Breast epithelium (tissue), 4 donors: ENCODE results near the gene KCNQ5. TPM values are rescaled to one million over a fixed set of nuclear protein-coding genes. Genes with fewer than 3 reads are reported as not detected.
A peak's percentile ranks its signal among the peaks of the same experiment; 100 is the strongest.

ENCODE experiments used
- DNase-seq, 2 donors: peaks; one replicate each; pipeline ENCODE4 v3.0.0-alpha.2; 2019; ENCODE audit warnings: low spot score in 2 of 2
- H3K27ac ChIP-seq, 2 donors: fragments of 200-600 bp; sonication (generic) in 1 of 2; one replicate each; pipeline ENCODE4 v1.5.1; 2016 to 2019; ENCODE audit warnings: mild to moderate bottlenecking in 1 of 2
- H3K27me3 ChIP-seq, 2 donors: fragments of 200-600 bp; sonication (generic) in 1 of 2; one replicate each; pipeline versions ENCODE4 v1.5.1 to v1.6.0; 2017 to 2019; ENCODE audit warnings: control low read depth in 1 of 2, mild to moderate bottlenecking in 1 of 2
- H3K36me3 ChIP-seq: fragments of 200-600 bp; one replicate; pipeline ENCODE4 v1.5.1; 2019
- H3K4me1 ChIP-seq, 2 donors: fragments of 200-600 bp; sonication (generic); one replicate each; pipeline ENCODE4 v1.5.1; 2016 to 2019; ENCODE audit warnings: control low read depth in 1 of 2
- H3K4me3 ChIP-seq, 3 donors: fragments of 200-600 bp; sonication (generic); 1 replicate in 2 of 3; 2 replicates in 1 of 3; pipeline ENCODE4 v1.5.1; 2016 to 2019; ENCODE audit warnings: mild to moderate bottlenecking in 3 of 3, moderate library complexity in 2 of 3
- H3K9me3 ChIP-seq, 2 donors: fragments of 200-600 bp; sonication (generic) in 1 of 2; one replicate each; pipeline ENCODE4 v1.5.1; 2016 to 2019; ENCODE audit warnings: control low read depth in 1 of 2
- POLR2A ChIP-seq: fragments of 450-650 bp; IDR thresholded peaks from one replicate; pipeline ENCODE4 v1.6.1; 2016; ENCODE audit warnings: antibody characterized with exemption, mild to moderate bottlenecking, moderate library complexity
- POLR2AphosphoS5 ChIP-seq, 3 donors: sonication (generic); formaldehyde crosslinking; IDR thresholded peaks; one replicate each; pipeline ENCODE4 v1.6.1; 2017; ENCODE audit warnings: antibody characterized with exemption in 3 of 3
- intact Hi-C: fragments of 100-400 bp; cut with DNase I; formaldehyde crosslinking; loops from one replicate; pipeline ENCODE4 v1.15.1; 2023; ENCODE audit warnings: low total_unique reads
- total RNA-seq, 3 donors: library from RNA; depleted of rRNA; stranded (reverse); fragments of >200 nt; gene quantifications; one replicate each; pipeline ENCODE4 v1.1.0, GENCODE V29; 2016
- TF ChIP-seq, protein P1 (sequence below), 3 donors: fragments of 450-650 bp; IDR thresholded peaks; one replicate each; pipeline ENCODE4 v1.5.1; 2016 to 2017; ENCODE audit warnings: antibody characterized with exemption in 3 of 3, mild to moderate bottlenecking in 3 of 3, moderate library complexity in 3 of 3

The KCNQ5 gene
- total RNA-seq, 3 donors from 2014 or later, result 0.16 to 1.0 (median 0.33) TPM

DNA sequence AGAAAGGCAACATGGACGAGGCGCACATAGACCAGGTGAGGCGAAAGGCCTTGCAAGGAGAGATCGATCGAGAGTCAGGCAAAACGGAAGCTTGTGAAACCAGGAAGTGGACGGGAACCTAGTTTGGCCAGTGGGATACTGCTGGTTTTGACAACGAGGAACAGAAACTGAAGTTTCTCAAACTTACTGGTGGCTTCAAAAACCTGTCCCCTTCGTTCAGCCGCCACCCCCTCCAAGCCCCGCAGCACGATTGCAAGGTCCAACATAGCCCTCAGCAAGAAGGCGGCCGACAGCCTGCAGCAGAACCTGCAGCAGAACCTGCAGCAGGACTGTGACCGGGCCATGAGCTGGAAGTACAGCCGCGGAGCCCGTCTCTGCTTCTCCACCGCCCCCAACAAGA is 365.4 kb downstream of the KCNQ5 start:
- intact Hi-C loops, result no loop called here
- DNase-seq, result no peak
- H3K9me3 ChIP-seq, result no peaks in the 10 kb centered on the region
- H3K27ac ChIP-seq, result no peak overlapping the region
- H3K36me3 ChIP-seq, result no peaks in the 10 kb centered on the region
- no peaks in the 10 kb centered on the region for H3K4me1 ChIP-seq
- H3K4me3 ChIP-seq, result no peak overlapping the region
- H3K27me3 ChIP-seq, result no peaks in the 10 kb centered on the region
- TF ChIP-seq POLR2A (no peak), POLR2AphosphoS5 (IDR thresholded peaks at IDR 0.05) (no peak)
- TF ChIP-seq, protein P1, sequence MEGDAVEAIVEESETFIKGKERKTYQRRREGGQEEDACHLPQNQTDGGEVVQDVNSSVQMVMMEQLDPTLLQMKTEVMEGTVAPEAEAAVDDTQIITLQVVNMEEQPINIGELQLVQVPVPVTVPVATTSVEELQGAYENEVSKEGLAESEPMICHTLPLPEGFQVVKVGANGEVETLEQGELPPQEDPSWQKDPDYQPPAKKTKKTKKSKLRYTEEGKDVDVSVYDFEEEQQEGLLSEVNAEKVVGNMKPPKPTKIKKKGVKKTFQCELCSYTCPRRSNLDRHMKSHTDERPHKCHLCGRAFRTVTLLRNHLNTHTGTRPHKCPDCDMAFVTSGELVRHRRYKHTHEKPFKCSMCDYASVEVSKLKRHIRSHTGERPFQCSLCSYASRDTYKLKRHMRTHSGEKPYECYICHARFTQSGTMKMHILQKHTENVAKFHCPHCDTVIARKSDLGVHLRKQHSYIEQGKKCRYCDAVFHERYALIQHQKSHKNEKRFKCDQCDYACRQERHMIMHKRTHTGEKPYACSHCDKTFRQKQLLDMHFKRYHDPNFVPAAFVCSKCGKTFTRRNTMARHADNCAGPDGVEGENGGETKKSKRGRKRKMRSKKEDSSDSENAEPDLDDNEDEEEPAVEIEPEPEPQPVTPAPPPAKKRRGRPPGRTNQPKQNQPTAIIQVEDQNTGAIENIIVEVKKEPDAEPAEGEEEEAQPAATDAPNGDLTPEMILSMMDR (IDR thresholded peaks at IDR 0.05), result no peak

DNA sequence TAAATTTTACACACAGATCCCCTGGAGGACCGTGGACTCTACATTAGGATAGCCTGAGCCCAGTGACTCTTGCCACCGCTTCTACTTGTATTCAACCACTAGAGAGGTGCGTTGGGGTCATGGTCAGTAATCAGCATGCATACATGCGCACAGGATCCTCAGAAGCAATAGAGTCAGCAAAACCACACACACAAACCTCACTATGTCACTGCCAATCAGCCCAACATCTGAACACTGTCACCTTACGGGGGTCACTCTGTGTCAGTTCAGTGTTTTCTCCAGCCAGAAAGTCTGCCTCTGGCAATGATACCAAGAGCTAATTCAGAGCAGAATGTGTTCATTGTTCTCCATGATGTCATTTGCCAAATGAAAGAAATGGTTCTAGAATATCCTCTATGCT is 378.1 kb downstream of the KCNQ5 start:
- peak overlapping the region in 1 of 2 donors; percentile 1 for H3K27ac ChIP-seq
- H3K4me1 ChIP-seq, result no peaks in the 10 kb centered on the region
- intact Hi-C loops, result no loop called here
- no peak for TF ChIP-seq POLR2A
- TF ChIP-seq POLR2AphosphoS5 (IDR thresholded peaks at IDR 0.05), result no peak
- TF ChIP-seq, protein P1 (IDR thresholded peaks at IDR 0.05), result no peak
- no peaks in the 10 kb centered on the region for H3K9me3 ChIP-seq
- no peaks in the 10 kb centered on the region for H3K27me3 ChIP-seq
- peak in 1 of 2 donors; percentile 18 for DNase-seq
- no peaks in the 10 kb centered on the region for H3K36me3 ChIP-seq
- no peak overlapping the region for H3K4me3 ChIP-seq

DNA sequence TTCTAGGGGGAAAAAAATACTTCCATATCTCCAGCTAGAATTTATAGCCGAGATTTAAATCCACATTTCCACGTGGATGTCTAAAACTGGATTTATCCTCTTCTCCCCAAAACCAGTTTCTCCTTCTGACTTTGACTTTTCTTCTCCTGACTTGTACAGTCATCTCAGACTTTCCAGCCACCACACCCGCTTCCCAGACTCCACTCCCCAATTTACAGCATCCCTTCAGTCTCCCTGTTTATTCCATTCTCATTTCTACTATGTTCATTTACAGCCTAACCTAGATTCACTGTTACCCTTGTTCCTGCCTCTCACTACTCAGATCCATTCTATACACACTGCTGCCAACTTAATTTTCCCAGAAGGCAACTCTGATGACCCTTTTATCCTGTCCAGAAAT is 378.6 kb downstream of the KCNQ5 start:
- intact Hi-C loops, result no loop called here
- Histone ChIP-seq H3K4me3 (no peak overlapping the region), H3K9me3 (no peaks in the 10 kb centered on the region), H3K27me3 (no peaks in the 10 kb centered on the region), H3K27ac (peak overlapping the region; percentile 1 to 43), H3K4me1 (no peaks in the 10 kb centered on the region), H3K36me3 (no peaks in the 10 kb centered on the region)
- TF ChIP-seq POLR2AphosphoS5 (IDR thresholded peaks at IDR 0.05), result no peak
- TF ChIP-seq POLR2A, result no peak
- TF ChIP-seq, protein P1 (IDR thresholded peaks at IDR 0.05), result no peak
- DNase-seq, result no peak

DNA sequence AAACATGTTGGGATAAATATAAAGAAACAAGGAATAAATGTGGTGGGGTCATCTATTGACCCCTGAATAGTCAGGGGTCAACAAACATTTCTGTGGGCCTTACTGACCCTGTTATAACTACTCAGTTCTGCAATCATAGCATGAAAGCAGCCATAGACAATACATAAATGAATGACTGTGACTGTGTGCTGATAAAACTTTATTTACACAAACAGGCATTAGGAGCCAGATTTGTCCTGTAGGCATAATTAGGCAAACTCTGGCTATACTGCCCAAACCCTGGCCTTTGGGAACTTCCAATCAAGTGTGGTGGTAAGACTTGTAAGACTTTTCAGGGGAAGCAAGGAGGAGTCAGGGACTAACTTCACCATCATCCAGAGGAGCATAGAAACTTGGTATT is 380.7 kb downstream of the KCNQ5 start:
- TF ChIP-seq, protein P1 (IDR thresholded peaks at IDR 0.05), result no peak
- TF ChIP-seq POLR2A (no peak), POLR2AphosphoS5 (IDR thresholded peaks at IDR 0.05) (no peak)
- Histone ChIP-seq H3K4me3 (no peak overlapping the region), H3K9me3 (no peaks in the 10 kb centered on the region), H3K27ac (no peak overlapping the region), H3K27me3 (no peaks in the 10 kb centered on the region), H3K36me3 (no peaks in the 10 kb centered on the region), H3K4me1 (no peaks in the 10 kb centered on the region)
- intact Hi-C loops, result no loop called here
- no peak for DNase-seq

DNA sequence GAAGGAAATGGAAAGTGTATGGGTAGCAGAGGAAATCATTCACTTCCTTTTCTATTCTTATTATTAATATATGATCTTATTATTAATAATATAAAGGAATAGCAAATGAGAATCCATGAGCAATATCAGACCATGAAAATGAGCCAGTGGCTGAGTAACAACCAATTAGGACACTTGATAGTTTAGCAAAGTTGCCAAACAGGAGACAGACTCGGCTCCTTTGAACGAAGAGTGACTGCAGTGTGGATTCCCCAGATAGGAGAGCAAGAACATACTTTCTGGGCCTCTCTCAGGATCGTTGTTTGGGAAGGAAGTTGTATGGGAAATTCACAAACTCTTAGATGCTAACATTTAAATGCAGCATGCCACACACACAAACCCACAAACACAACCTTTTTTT is 381.4 kb downstream of the KCNQ5 start:
- Histone ChIP-seq H3K4me1 (no peaks in the 10 kb centered on the region), H3K27ac (no peak overlapping the region), H3K36me3 (no peaks in the 10 kb centered on the region), H3K27me3 (no peaks in the 10 kb centered on the region), H3K9me3 (no peaks in the 10 kb centered on the region), H3K4me3 (no peak overlapping the region)
- DNase-seq, result no peak
- TF ChIP-seq POLR2AphosphoS5 (IDR thresholded peaks at IDR 0.05) (no peak), POLR2A (no peak)
- TF ChIP-seq, protein P1 (IDR thresholded peaks at IDR 0.05), result no peak
- intact Hi-C loops, result no loop called here
